ENCODE data around the gene IL1RL1.

The IL1RL1 gene

GRCh38 chr2:102269200-102269524, 42.2 kb upstream of the IL1RL1 start:
- FAIRE-seq (no peak), DNase-seq (ENCODE audit: insufficient read length, low spot score) (no peak)
- no peak for TF ChIP-seq CTCF (IDR thresholded peaks at IDR 0.05; ENCODE audit: insufficient read depth, missing control alignments)

DNA sequence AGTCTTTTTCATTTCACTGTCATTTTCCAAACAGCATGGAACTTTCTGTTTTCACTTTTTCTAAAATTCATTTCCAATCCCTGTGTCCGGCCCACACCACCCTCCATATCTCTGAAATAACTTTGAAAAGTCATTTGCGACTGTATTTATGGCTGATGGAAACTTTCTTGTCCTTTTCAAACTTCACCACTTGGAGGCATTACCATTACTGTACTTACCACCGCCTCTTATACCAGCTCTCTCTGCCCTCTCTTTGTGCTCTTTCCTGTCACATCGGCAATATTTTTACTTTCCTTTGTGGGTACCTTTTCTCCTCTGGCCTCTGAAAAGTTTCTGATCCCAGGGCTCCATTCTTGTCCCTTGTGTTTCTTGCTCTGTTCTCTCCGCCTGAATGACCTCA, 39.5 kb upstream of the IL1RL1 start:
- DNase-seq (ENCODE audit: insufficient read length, low spot score) (no peak), FAIRE-seq (no peak)
- TF ChIP-seq CTCF (IDR thresholded peaks at IDR 0.05; ENCODE audit: insufficient read depth, missing control alignments): no peak

- no peak for TF ChIP-seq CTCF (IDR thresholded peaks at IDR 0.05; ENCODE audit: insufficient read depth, missing control alignments)
- DNase-seq (ENCODE audit: insufficient read length, low spot score) (no peak), FAIRE-seq (no peak)
Observed at GRCh38 chr2:102273619-102274211, 37.6 kb upstream of the IL1RL1 start.

- FAIRE-seq: no peak
- DNase-seq (ENCODE audit: insufficient read length, low spot score): no peak
- TF ChIP-seq CTCF (IDR thresholded peaks at IDR 0.05; ENCODE audit: insufficient read depth, missing control alignments): no peak
Observed at GRCh38 chr2:102276549-102277201, 34.7 kb upstream of the IL1RL1 start.

- DNase-seq (ENCODE audit: insufficient read length, low spot score): no peak
- no peak for TF ChIP-seq CTCF (IDR thresholded peaks at IDR 0.05; ENCODE audit: insufficient read depth, missing control alignments)
- FAIRE-seq: no peak
Observed at GRCh38 chr2:102277202-102277700, 34.1 kb upstream of the IL1RL1 start.

DNA sequence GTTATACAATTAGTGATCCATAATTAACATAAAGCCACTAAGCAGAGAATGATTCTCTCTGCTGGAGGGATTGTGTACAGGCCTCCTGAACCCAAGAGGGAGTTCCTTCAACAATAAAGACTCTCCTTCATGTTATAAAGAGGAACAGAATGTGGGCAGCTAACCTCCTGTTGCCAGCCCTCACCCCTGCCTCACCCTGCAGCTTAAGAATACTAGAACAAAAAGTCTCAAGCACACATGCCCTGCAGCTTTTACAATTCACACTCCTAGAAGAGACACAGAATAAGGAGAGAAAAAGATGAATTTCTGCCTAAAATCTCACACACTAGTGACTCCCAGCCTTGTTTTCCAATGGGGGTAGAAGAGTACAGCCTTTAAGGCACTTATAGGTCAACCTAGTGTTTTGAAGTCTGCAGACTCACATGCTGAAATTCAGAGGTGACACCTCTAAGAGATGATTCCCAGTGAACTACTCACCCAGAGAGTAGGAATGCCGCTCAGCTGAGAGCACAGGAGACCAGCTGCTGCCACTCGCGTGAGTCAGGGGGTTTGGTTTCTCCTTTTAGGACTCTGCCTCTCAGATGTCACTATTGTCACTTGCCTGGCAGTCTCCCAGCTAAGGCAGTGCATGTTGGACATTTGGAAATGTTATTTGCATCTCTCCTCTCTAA, 32.5 kb upstream of the IL1RL1 start:
- no peak for TF ChIP-seq CTCF (IDR thresholded peaks at IDR 0.05; ENCODE audit: insufficient read depth, missing control alignments)
- DNase-seq (ENCODE audit: insufficient read length, low spot score) (no peak), FAIRE-seq (no peak)

- no peak for FAIRE-seq
- no peak for TF ChIP-seq CTCF (IDR thresholded peaks at IDR 0.05; ENCODE audit: insufficient read depth, missing control alignments)
- DNase-seq (ENCODE audit: insufficient read length, low spot score): no peak
Observed at GRCh38 chr2:102279391-102279735, 32.0 kb upstream of the IL1RL1 start.
